ENCODE data around the gene HCAR2.
"Not testable (repeated sequence)": the region's sequence is repeated elsewhere in the genome, so short reads cannot be mapped to it uniquely, and the experiment has no call there.

HCAR2 gene

GRCh38 chr12:122716658-122717057 lies 13.5 kb upstream of the HCAR2 start, which contains the start of gene HCAR3:
TSS of gene HCAR3 (minus strand) at chr12:122716811. CDS start at chr12:122716737, 74 bp downstream.
- not testable (repeated sequence) for DNase-seq (ENCODE audit: low spot score)

- not testable (repeated sequence) for DNase-seq (ENCODE audit: low spot score)
Measured at GRCh38 chr12:122715211-122715610, 12.1 kb upstream of the HCAR2 start.

GRCh38 chr12:122713491-122714188 lies 10.5 kb upstream of the HCAR2 start:
- DNase-seq (ENCODE audit: low spot score): not testable (repeated sequence)

GRCh38 chr12:122711266-122711665 lies 8.1 kb upstream of the HCAR2 start:
- not testable (repeated sequence) for DNase-seq (ENCODE audit: low spot score)

- DNase-seq (ENCODE audit: low spot score): not testable (repeated sequence)
Measured at GRCh38 chr12:122710341-122710740, 7.2 kb upstream of the HCAR2 start.

- DNase-seq (ENCODE audit: low spot score): not testable (repeated sequence)
Measured at GRCh38 chr12:122709287-122709686, 6.1 kb upstream of the HCAR2 start.

- DNase-seq (ENCODE audit: low spot score): not testable (repeated sequence)
Measured at GRCh38 chr12:122703841-122704240, 684 bp upstream of the HCAR2 start.

GRCh38 chr12:122701481-122701880 lies 1.7 kb downstream of the HCAR2 start:
- not testable (repeated sequence) for DNase-seq (ENCODE audit: low spot score)

- DNase-seq (ENCODE audit: low spot score): not testable (repeated sequence)
Measured at GRCh38 chr12:122700038-122700710, 3.0 kb downstream of the HCAR2 start.

GRCh38 chr12:122696922-122697321 lies 6.2 kb downstream of the HCAR2 start:
- not testable (repeated sequence) for DNase-seq (ENCODE audit: low spot score)

- DNase-seq (ENCODE audit: low spot score): no peak
Measured at GRCh38 chr12:122691566-122691965, 11.6 kb downstream of the HCAR2 start.

GRCh38 chr12:122688291-122688690 lies 14.9 kb downstream of the HCAR2 start:
- no peak for DNase-seq (ENCODE audit: low spot score)

GRCh38 chr12:122687086-122687485 lies 16.1 kb downstream of the HCAR2 start:
- DNase-seq (ENCODE audit: low spot score): no peak

GRCh38 chr12:122686538-122686937 lies 16.6 kb downstream of the HCAR2 start:
- DNase-seq (ENCODE audit: low spot score): no peak

GRCh38 chr12:122684297-122684813 lies 18.8 kb downstream of the HCAR2 start:
- DNase-seq (ENCODE audit: low spot score): no peak

- DNase-seq (ENCODE audit: low spot score): peak; percentile 18
Measured at GRCh38 chr12:122681814-122682213, 21.3 kb downstream of the HCAR2 start.

- not testable (repeated sequence) for DNase-seq (ENCODE audit: low spot score)
Measured at GRCh38 chr12:122680989-122681388, 22.2 kb downstream of the HCAR2 start.

- not testable (repeated sequence) for DNase-seq (ENCODE audit: low spot score)
Measured at GRCh38 chr12:122676781-122677180, 26.4 kb downstream of the HCAR2 start.

- not testable (repeated sequence) for DNase-seq (ENCODE audit: low spot score)
Measured at GRCh38 chr12:122676015-122676414, 27.1 kb downstream of the HCAR2 start.

GRCh38 chr12:122672515-122672914 lies 30.6 kb downstream of the HCAR2 start:
- no peak for DNase-seq (ENCODE audit: low spot score)

GRCh38 chr12:122669397-122670070 lies 33.6 kb downstream of the HCAR2 start:
- DNase-seq (ENCODE audit: low spot score): no peak

GRCh38 chr12:122668268-122668667 lies 34.9 kb downstream of the HCAR2 start:
- DNase-seq (ENCODE audit: low spot score): no peak
